HFFc6 (cell line): ENCODE data around the gene KIFBP. TPM values are rescaled to one million over a fixed set of nuclear protein-coding genes. Genes with fewer than 3 reads are reported as not detected.
"Not testable (repeated sequence)": the region's sequence is repeated elsewhere in the genome, so short reads cannot be mapped to it uniquely, and the experiment has no call there.

Experiments
- DNase-seq: peaks from one replicate; pipeline ENCODE4 v3.0.0-alpha.2; 2018
- H3K27ac Mint-ChIP-seq: 2 replicates; pipeline ENCODE4 v1.8.0; 2020; ENCODE audit warnings: mild to moderate bottlenecking, mixed read lengths
- H3K27me3 Mint-ChIP-seq: 2 replicates; pipeline ENCODE4 v1.8.0; 2021; ENCODE audit warnings: mild to moderate bottlenecking, moderate library complexity, mixed read lengths; ENCODE audit not compliant: insufficient read depth
- H3K36me3 Mint-ChIP-seq: 2 replicates; pipeline ENCODE4 v1.8.0; 2021; ENCODE audit warnings: low read depth, mixed read lengths
- H3K4me1 Mint-ChIP-seq: 2 replicates; pipeline ENCODE4 v1.8.0; 2020; ENCODE audit warnings: low read depth, mixed read lengths
- H3K4me3 Mint-ChIP-seq: 2 replicates; pipeline ENCODE4 v1.8.0; 2020; ENCODE audit warnings: mild to moderate bottlenecking, moderate library complexity, mixed read lengths
- H3K9me3 Mint-ChIP-seq: 2 replicates; pipeline ENCODE4 v1.8.0; 2020; ENCODE audit warnings: mild to moderate bottlenecking, mixed read lengths
- CTCF ChIP-seq: fragments of 200-600 bp; sonication (generic); IDR thresholded peaks from 2 replicates; pipeline ENCODE4 v1.5.0; 2021; ENCODE audit warnings: antibody characterized with exemption, mild to moderate bottlenecking
- total RNA-seq, 6 experiments: library from RNA; stranded (reverse); fragmentation: NEBNext Ultra II Directional; extraction: Animal tissue kit (Norgen Biotek cat#: 25700); gene quantifications; 2 replicates in 1 of 6; 3 replicates in 5 of 6; pipeline ENCODE4 v1.2.3, GENCODE V29; 2021

KIFBP gene
- total RNA-seq, 6 experiments from 2014 or later = 43.6 to 56.2 (median 51.9) TPM

GRCh38 chr10:69007260-69007659, 18.7 kb downstream of the KIFBP start:
- no peak for TF ChIP-seq CTCF
- no peak for DNase-seq
- H3K36me3 Mint-ChIP-seq = peaks cover 7% of the 10 kb centered on the region; the same call in 1 of the 2 replicates

GRCh38 chr10:69009360-69009759, 20.8 kb downstream of the KIFBP start:
- no peak for TF ChIP-seq CTCF
- peaks cover 16% of the 10 kb centered on the region for H3K36me3 Mint-ChIP-seq
- H3K27ac Mint-ChIP-seq = peak overlapping the region; percentile 18; the same call in 1 of the 2 replicates
- no peak overlapping the region for H3K4me3 Mint-ChIP-seq
- no peak for DNase-seq
- no peaks in the 10 kb centered on the region for H3K27me3 Mint-ChIP-seq
- no peaks in the 10 kb centered on the region for H3K9me3 Mint-ChIP-seq
- peaks cover 37% of the 10 kb centered on the region for H3K4me1 Mint-ChIP-seq

More at GRCh38 chr10:69007260-69007659, 18.7 kb downstream of the KIFBP start:
- Mint-ChIP-seq H3K27me3 (no peaks in the 10 kb centered on the region), H3K27ac (no peak overlapping the region), H3K9me3 (no peaks in the 10 kb centered on the region), H3K4me3 (no peak overlapping the region), H3K4me1 (peaks cover 20% of the 10 kb centered on the region)

- DNase-seq = no peak
- no peak for TF ChIP-seq CTCF
- Mint-ChIP-seq H3K27ac (no peak overlapping the region), H3K9me3 (no peaks in the 10 kb centered on the region), H3K4me1 (peaks cover 39% of the 10 kb centered on the region), H3K27me3 (no peaks in the 10 kb centered on the region), H3K4me3 (no peak overlapping the region), H3K36me3 (peaks cover 17% of the 10 kb centered on the region)
These were observed 21.6 kb downstream of the KIFBP start for GRCh38 chr10:69010151-69010640.

- Mint-ChIP-seq H3K36me3 (peaks cover 27% of the 10 kb centered on the region), H3K27ac (peak overlapping the region; percentile 25; the same call in 1 of the 2 replicates), H3K4me1 (peaks cover 41% of the 10 kb centered on the region)
- H3K27me3 Mint-ChIP-seq, DNase-seq, H3K9me3 Mint-ChIP-seq, H3K4me3 Mint-ChIP-seq: not testable (repeated sequence)
These were observed 24.2 kb downstream of the KIFBP start for GRCh38 chr10:69012778-69013177.

- peak overlapping the region; percentile 34; the same call in 1 of the 2 replicates for H3K27ac Mint-ChIP-seq
- no peak overlapping the region for H3K4me3 Mint-ChIP-seq
- H3K9me3 Mint-ChIP-seq = no peaks in the 10 kb centered on the region
- TF ChIP-seq CTCF = no peak
- DNase-seq = no peak
- peaks cover 37% of the 10 kb centered on the region for H3K4me1 Mint-ChIP-seq
- H3K27me3 Mint-ChIP-seq = no peaks in the 10 kb centered on the region
- peaks cover 30% of the 10 kb centered on the region for H3K36me3 Mint-ChIP-seq
These were observed 25.6 kb downstream of the KIFBP start for GRCh38 chr10:69014171-69014570.

GRCh38 chr10:69018613-69019012, 30.0 kb downstream of the KIFBP start:
- Mint-ChIP-seq H3K36me3 (peaks cover 21% of the 10 kb centered on the region), H3K27me3 (peaks cover 3% of the 10 kb centered on the region; the same call in 1 of the 2 replicates), H3K27ac (peak overlapping the region; percentile 55; the same call in 1 of the 2 replicates), H3K9me3 (no peaks in the 10 kb centered on the region), H3K4me3 (no peak overlapping the region), H3K4me1 (peaks cover 14% of the 10 kb centered on the region)
- TF ChIP-seq CTCF = no peak
- DNase-seq = no peak
